ENCODE results near the gene ADAM17.

The ADAM17 gene

GRCh38 chr2:9471206-9471605 is 84.4 kb downstream of the ADAM17 start:
- no peak for DNase-seq (ENCODE audit: low spot score)

- no peak for DNase-seq (ENCODE audit: low spot score)
These were observed 87.9 kb downstream of the ADAM17 start for GRCh38 chr2:9467687-9468086.

- DNase-seq (ENCODE audit: low spot score): no peak
These were observed 89.4 kb downstream of the ADAM17 start for GRCh38 chr2:9466147-9466683.

- DNase-seq (ENCODE audit: low spot score): no peak
These were observed 90.5 kb downstream of the ADAM17 start for GRCh38 chr2:9465170-9465569.

GRCh38 chr2:9463698-9464034 is 92.0 kb downstream of the ADAM17 start:
- no peak for DNase-seq (ENCODE audit: low spot score)

- no peak for DNase-seq (ENCODE audit: low spot score)
These were observed 92.5 kb downstream of the ADAM17 start for GRCh38 chr2:9462886-9463697.

GRCh38 chr2:9462313-9462712 is 93.3 kb downstream of the ADAM17 start:
- no peak for DNase-seq (ENCODE audit: low spot score)

- no peak for DNase-seq (ENCODE audit: low spot score)
These were observed 94.6 kb downstream of the ADAM17 start for GRCh38 chr2:9461079-9461478.

- no peak for DNase-seq (ENCODE audit: low spot score)
These were observed 95.1 kb downstream of the ADAM17 start for GRCh38 chr2:9460441-9461017.

GRCh38 chr2:9451231-9451630 is 104.4 kb downstream of the ADAM17 start:
- DNase-seq (ENCODE audit: low spot score): no peak

GRCh38 chr2:9445089-9445488 is 110.5 kb downstream of the ADAM17 start:
- no peak for DNase-seq (ENCODE audit: low spot score)

- DNase-seq (ENCODE audit: low spot score): no peak
These were observed 112.1 kb downstream of the ADAM17 start for GRCh38 chr2:9443526-9443925.

- no peak for DNase-seq (ENCODE audit: low spot score)
These were observed 114.1 kb downstream of the ADAM17 start for GRCh38 chr2:9441556-9441955.

- no peak for DNase-seq (ENCODE audit: low spot score)
These were observed 115.4 kb downstream of the ADAM17 start for GRCh38 chr2:9440058-9440727.

GRCh38 chr2:9439536-9439935 is 116.1 kb downstream of the ADAM17 start:
- DNase-seq (ENCODE audit: low spot score): no peak
